Thoracic aorta endothelial cell (primary cell): ENCODE data around the gene PCYOX1L. TPM values are rescaled to one million over a fixed set of nuclear protein-coding genes. Genes with fewer than 3 reads are reported as not detected.

Experiments
- total RNA-seq: library from RNA; depleted of rRNA; stranded (reverse); fragments of >200 nt; gene quantifications from 2 replicates; pipeline ENCODE4 v1.2.3, GENCODE V29; 2012

PCYOX1L gene, protein sequence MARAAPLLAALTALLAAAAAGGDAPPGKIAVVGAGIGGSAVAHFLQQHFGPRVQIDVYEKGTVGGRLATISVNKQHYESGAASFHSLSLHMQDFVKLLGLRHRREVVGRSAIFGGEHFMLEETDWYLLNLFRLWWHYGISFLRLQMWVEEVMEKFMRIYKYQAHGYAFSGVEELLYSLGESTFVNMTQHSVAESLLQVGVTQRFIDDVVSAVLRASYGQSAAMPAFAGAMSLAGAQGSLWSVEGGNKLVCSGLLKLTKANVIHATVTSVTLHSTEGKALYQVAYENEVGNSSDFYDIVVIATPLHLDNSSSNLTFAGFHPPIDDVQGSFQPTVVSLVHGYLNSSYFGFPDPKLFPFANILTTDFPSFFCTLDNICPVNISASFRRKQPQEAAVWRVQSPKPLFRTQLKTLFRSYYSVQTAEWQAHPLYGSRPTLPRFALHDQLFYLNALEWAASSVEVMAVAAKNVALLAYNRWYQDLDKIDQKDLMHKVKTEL
- 12.1 and 14.3 TPM in 2 replicates for total RNA-seq

DNA sequence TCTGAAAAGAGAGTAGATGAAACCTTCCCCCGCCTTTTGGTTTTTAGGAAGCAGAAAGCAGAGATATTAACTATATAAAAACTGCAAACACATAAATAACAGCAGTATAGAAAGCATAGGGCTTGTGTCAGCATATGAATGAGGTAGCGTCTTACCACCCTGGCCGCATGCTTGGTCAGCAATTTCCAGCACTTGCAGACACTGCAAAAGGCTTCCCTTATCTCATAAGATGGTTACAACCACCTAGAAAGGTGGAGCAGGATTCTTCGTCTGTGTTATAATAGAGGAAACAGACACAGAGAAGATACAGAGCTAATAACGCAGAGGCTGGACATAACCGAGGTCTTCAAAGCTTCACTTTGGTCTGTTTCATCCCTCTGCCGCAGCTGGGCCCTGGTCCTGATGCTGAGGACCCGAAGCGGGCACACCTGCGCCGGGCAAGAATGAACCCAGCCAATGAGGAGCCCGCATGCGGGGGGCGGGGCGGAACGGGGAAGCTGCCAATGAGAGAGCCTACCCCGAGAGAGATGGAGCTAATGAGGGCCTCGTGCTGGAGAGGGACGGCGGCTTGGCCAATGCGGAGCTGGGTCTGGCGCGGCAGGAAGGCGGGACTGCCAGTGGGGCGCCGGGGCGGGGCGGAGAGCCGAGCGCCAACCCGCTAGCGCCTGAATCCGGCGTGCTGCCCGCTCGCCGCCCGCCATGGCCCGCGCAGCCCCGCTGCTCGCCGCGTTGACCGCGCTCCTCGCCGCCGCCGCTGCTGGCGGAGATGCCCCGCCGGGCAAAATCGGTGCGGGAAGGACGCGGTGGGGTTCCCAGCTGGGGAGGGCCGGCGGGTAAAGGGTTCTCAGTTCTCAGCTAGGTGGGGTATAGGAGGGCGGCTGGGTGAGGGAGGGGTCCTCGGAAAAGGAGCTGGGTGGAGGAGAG is at the start of gene PCYOX1L:
Gene PCYOX1L (plus strand): TSS at position 677 of the 924 bp plus-strand sequence. CDS start 23 bp downstream, at position 700.

DNA sequence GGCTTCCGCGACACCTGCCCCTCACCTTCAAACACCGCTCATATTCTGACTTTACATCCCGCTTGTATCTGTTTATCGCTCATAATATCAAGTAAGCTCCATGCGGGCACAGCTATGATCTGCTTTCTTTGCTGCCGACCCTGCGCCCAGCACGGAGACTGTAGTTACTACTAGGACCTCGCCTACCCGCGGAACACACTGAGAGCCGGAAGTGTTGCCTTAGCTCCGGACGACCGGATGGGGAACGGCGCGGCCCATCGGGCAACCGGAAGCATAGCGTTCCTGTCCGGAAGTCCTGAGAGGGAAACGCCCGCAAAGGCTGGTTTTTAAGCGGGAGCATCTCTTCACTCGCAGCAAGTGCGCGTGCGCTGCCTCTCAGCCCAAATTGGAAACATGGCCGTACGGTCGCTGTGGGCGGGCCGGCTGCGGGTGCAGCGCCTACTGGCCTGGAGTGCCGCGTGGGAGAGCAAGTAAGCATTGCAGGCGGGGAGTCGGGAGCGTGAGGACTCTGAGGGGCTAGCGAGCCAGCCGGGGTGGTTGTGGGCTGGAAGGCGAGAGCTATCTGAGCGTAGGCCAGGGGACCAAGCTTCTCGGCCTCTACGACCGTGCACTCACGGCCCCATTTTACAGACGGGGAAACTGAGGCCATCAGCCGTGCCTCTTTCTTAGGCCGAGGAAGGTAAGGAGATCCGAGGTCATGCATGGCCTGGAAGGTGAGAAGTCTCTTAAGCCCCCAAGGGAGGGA is 12.5 kb upstream of the PCYOX1L start, which contains the start of gene GRPEL2:
Gene GRPEL2 (plus strand): TSS at position 353 of the 745 bp plus-strand sequence. CDS start 41 bp downstream, at position 394.

DNA sequence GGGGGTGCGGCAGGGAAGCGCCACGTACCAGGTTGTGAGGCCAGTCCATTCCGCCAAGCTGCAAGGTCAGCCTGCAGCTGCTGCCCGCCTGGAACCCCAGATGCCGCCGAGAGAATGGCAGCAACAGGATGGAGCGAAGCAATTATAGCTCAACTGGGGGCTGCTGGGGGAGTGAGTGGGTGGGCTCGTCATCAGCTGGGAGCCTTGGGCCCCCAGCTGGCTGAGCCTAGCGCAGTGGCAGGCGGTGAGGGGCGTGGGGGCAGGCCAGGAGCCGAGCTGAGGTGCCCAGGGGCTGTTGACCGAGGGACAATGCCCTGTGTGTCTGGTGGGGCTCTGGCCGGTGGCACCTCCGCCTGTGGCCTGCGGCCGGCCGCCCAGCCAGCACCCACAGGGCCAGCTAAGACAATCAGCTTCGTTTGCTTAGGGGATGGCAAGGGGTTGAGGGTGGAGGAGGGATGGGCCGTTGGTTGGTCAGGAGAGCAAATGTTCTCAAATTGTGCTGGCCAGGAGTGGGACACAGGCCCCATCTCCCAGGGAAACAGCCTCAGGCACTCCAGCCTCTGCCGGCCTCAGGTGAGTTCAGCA is 21.4 kb downstream of the PCYOX1L start, which contains the start of gene IL17B:
Gene IL17B (minus strand): TSS at position 116 of the 585 bp plus-strand sequence. CDS start 67 bp downstream, at position 49.

Other genes with a start within 250 kb of the PCYOX1L start
- gene ABLIM3, start 216.6 kb upstream of the PCYOX1L start, total RNA-seq, result 44.0 and 47.9 TPM in 2 replicates
- gene AFAP1L1, start 86.2 kb upstream of the PCYOX1L start, total RNA-seq, result 102 and 142 TPM in 2 replicates
- gene GRPEL2, start 12.5 kb upstream of the PCYOX1L start, total RNA-seq, result 66.9 and 88.0 TPM in 2 replicates
- not detected in 2 replicates for gene IL17B, start 21.2 kb downstream of the PCYOX1L start, total RNA-seq
- 452 and 495 TPM in 2 replicates for gene CSNK1A1, start 193.4 kb downstream of the PCYOX1L start, total RNA-seq
- 8.0 TPM in 2 replicates for gene ARHGEF37, start 223.5 kb downstream of the PCYOX1L start, total RNA-seq